ENCODE measurements around the gene HMGCS1. TPM values are rescaled to one million over a fixed set of nuclear protein-coding genes. Genes with fewer than 3 reads are reported as not detected.
A peak's percentile ranks its signal among the peaks of the same experiment; 100 is the strongest.

The HMGCS1 gene
- total RNA-seq = 133 and 160 TPM in 2 replicates

DNA sequence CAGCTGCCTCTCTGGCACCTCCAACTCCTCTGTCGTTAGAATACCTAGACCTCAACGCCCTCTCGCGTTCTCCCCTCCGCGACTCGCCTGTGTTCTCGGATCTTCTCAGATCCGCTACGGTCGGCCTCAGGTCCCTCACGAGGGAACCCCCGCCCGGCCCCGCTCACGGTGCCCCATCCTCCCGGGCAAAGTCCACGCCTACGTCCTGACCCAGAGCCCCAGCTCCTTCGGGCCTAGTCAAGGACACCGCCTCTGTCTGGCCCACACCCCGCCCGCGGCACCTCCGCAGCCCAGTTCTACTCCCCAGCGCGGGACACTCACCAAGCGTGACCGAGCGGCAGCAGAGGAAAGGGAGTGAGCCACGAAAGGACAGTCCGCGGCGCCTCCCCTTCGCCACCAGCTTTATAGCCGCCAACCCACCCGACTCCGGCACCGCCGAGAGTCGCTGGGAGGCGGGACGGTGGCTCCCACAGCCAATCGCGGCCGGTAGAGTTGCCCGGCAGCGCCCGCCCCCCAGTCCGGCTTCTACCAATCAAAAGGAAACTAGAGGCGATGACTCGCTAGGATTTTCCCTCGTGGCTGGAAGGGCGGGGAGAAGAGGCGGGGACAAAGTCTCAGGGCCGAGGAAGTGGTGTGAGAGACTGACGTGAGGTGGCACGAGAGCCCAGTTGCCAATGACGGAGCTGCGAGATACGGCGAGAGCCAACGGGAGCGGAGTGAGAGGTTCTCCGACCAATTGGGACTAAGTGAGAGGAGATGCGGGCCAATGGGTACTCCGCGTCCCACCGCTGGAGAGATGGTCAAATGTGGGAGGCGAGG is at the start of gene HMGCS1:
Gene HMGCS1 (minus strand): TSS at position 378 of the 819 bp plus-strand sequence. CDS start 14,447 bp downstream, outside the sequence.
- Mint-ChIP-seq H3K4me3 (peak within 1 kb of the TSS; percentile 99), H3K27ac (peak within 1 kb of the TSS; percentile 95), H3K27me3 (no peaks in the 10 kb centered on the region), H3K36me3 (ENCODE audit: low read depth) (peaks cover 38% of the 10 kb centered on the region), H3K9me3 (peaks cover 4% of the 10 kb centered on the region), H3K4me1 (peaks cover 55% of the 10 kb centered on the region)
- ATAC-seq (ENCODE audit: low read depth) (peak; percentile 86), DNase-seq (peak; percentile 98)
- intact Hi-C loops (cut with micrococcal nuclease) = loop anchor here (1.0 to 5.0 kb wide), 21 partner anchors 11 to 1443 kb away; partner anchors contain the start of genes ANXA2R, C5orf34, FBXO4 and NIM1K
- CTCF ChIA-PET = interaction anchor here (0.6 to 3.4 kb wide), 5 partner anchors 14 to 272 kb away, joined by 3 to 21 read pairs (median 6); partner anchors contain the start of gene TMEM267
- TF ChIP-seq, protein P1, sequence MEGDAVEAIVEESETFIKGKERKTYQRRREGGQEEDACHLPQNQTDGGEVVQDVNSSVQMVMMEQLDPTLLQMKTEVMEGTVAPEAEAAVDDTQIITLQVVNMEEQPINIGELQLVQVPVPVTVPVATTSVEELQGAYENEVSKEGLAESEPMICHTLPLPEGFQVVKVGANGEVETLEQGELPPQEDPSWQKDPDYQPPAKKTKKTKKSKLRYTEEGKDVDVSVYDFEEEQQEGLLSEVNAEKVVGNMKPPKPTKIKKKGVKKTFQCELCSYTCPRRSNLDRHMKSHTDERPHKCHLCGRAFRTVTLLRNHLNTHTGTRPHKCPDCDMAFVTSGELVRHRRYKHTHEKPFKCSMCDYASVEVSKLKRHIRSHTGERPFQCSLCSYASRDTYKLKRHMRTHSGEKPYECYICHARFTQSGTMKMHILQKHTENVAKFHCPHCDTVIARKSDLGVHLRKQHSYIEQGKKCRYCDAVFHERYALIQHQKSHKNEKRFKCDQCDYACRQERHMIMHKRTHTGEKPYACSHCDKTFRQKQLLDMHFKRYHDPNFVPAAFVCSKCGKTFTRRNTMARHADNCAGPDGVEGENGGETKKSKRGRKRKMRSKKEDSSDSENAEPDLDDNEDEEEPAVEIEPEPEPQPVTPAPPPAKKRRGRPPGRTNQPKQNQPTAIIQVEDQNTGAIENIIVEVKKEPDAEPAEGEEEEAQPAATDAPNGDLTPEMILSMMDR (IDR thresholded peaks at IDR 0.05) = no peak
- POLR2A ChIA-PET = interaction anchor here (0.5 to 4.3 kb wide), 27 partner anchors 9 to 1409 kb away, joined by 3 to 117 read pairs (median 6); partner anchors contain the start of genes C5orf34, NNT, RIMOC1 and TMEM267

DNA sequence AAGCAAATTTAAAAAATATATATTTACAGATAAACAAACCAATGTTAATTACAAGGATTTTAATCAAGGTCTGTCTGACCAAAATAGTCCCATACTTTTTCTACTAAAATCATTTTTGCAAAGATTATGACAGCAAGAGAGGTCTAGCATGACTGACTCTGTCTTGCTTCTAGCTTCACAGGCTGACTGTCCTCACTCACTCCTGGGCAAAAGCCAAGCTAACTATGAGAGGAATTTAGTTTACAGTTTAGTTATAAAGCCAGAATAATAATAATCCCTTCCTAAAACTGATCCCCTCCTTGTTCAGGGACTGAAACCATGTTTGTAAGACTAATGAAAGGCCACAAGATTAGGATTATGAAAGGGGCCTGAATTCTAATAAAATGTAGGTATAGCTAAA is 45.5 kb upstream of the HMGCS1 start:
- peaks cover 2% of the 10 kb centered on the region for H3K36me3 Mint-ChIP-seq (ENCODE audit: low read depth)
- H3K4me1 Mint-ChIP-seq = no peaks in the 10 kb centered on the region
- no peak overlapping the region for H3K4me3 Mint-ChIP-seq
- intact Hi-C loops (cut with micrococcal nuclease) = no loop called here
- no peaks in the 10 kb centered on the region for H3K27me3 Mint-ChIP-seq
- no peak for ATAC-seq (ENCODE audit: low read depth)
- H3K27ac Mint-ChIP-seq = no peak overlapping the region
- no peak for DNase-seq
- H3K9me3 Mint-ChIP-seq = peaks cover 13% of the 10 kb centered on the region
- ChIA-PET CTCF (no interaction called here), POLR2A (no interaction called here)
- TF ChIP-seq, protein P1 (IDR thresholded peaks at IDR 0.05) = no peak

DNA sequence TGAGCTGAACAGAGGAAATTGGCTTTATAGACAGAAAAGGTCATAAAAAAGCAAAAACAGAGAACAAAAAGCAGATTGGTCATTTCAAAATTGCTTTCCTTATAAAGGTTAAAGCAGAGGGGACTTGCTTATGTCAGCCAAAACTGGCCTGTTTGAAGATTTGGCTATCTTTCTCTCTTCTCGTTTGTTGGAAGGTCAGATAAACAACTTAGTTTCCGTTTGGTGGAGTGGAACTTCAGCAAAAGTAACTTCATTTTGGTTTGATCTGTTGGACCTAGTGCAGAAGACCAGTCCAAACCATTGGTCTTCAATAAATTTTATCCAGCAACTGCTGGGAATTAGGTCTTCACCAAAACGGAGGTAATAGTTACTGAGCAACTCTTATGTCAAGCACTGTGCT is 45.1 kb upstream of the HMGCS1 start:
- Mint-ChIP-seq H3K4me1 (no peaks in the 10 kb centered on the region), H3K9me3 (peaks cover 13% of the 10 kb centered on the region), H3K27ac (no peak overlapping the region), H3K4me3 (no peak overlapping the region), H3K36me3 (ENCODE audit: low read depth) (peaks cover 2% of the 10 kb centered on the region), H3K27me3 (no peaks in the 10 kb centered on the region)
- ATAC-seq (ENCODE audit: low read depth) = no peak
- intact Hi-C loops (cut with micrococcal nuclease) = no loop called here
- TF ChIP-seq, protein P1 (IDR thresholded peaks at IDR 0.05) = no peak
- ChIA-PET CTCF (no interaction called here), POLR2A (no interaction called here)
- DNase-seq = no peak

DNA sequence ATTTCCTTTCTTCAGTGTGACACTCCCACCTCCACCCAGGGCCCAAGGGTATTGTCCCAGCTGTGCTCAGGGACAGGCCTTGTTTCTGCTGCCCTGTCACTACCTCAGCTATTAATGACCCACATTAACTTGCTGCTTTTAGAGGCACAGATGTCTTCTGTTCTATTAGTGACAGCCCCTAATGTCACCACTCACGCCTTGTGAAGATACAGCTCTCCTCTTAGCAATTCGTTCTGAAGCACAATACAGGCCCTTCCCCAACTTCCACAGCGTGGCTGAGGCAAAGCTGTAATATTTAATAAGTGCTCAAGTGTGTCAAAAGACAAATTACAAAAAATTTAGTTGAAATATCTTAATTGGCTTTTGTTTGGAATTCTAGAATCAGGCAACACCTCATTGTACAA is 44.7 kb upstream of the HMGCS1 start:
- TF ChIP-seq, protein P1 (IDR thresholded peaks at IDR 0.05) = no peak
- H3K27ac Mint-ChIP-seq = no peak overlapping the region
- no peak overlapping the region for H3K4me3 Mint-ChIP-seq
- POLR2A ChIA-PET = no interaction called here
- intact Hi-C loops (cut with micrococcal nuclease) = no loop called here
- no peak for DNase-seq
- H3K27me3 Mint-ChIP-seq = no peaks in the 10 kb centered on the region
- peaks cover 13% of the 10 kb centered on the region for H3K9me3 Mint-ChIP-seq
- no peaks in the 10 kb centered on the region for H3K4me1 Mint-ChIP-seq
- peaks cover 2% of the 10 kb centered on the region for H3K36me3 Mint-ChIP-seq (ENCODE audit: low read depth)
- no peak for ATAC-seq (ENCODE audit: low read depth)
- CTCF ChIA-PET = no interaction called here

DNA sequence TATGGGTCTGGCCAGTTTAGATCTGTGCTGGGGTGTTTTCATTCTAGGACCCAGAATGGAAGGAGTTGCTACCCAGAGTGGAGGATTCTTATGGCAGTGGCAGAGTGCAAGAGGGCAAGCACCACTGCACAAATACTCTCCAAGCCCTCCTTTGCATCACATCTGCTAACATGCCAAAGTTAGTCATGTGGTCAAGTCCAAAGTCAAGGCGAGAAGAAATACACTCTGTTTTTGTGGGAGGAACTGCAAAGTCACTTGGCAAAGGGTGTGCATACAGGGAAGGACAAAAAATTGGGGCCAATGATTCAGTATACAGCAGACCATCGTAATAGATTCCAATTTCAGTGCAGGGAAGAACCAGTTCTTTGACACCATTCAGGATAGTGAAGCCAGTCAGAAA is 43.9 kb upstream of the HMGCS1 start:
- CTCF ChIA-PET = no interaction called here
- TF ChIP-seq, protein P1 (IDR thresholded peaks at IDR 0.05) = no peak
- POLR2A ChIA-PET = no interaction called here
- H3K27me3 Mint-ChIP-seq = no peaks in the 10 kb centered on the region
- intact Hi-C loops (cut with micrococcal nuclease) = no loop called here
- DNase-seq (no peak), ATAC-seq (ENCODE audit: low read depth) (no peak)
- no peak overlapping the region for H3K27ac Mint-ChIP-seq
- H3K4me3 Mint-ChIP-seq = no peak overlapping the region
- H3K9me3 Mint-ChIP-seq = peaks cover 13% of the 10 kb centered on the region
- H3K4me1 Mint-ChIP-seq = no peaks in the 10 kb centered on the region
- peaks cover 2% of the 10 kb centered on the region for H3K36me3 Mint-ChIP-seq (ENCODE audit: low read depth)
